ENCODE measurements around the gene CHST6.
"Not testable (repeated sequence)": the region's sequence is repeated elsewhere in the genome, so short reads cannot be mapped to it uniquely, and the experiment has no call there.

Gene CHST6

DNA sequence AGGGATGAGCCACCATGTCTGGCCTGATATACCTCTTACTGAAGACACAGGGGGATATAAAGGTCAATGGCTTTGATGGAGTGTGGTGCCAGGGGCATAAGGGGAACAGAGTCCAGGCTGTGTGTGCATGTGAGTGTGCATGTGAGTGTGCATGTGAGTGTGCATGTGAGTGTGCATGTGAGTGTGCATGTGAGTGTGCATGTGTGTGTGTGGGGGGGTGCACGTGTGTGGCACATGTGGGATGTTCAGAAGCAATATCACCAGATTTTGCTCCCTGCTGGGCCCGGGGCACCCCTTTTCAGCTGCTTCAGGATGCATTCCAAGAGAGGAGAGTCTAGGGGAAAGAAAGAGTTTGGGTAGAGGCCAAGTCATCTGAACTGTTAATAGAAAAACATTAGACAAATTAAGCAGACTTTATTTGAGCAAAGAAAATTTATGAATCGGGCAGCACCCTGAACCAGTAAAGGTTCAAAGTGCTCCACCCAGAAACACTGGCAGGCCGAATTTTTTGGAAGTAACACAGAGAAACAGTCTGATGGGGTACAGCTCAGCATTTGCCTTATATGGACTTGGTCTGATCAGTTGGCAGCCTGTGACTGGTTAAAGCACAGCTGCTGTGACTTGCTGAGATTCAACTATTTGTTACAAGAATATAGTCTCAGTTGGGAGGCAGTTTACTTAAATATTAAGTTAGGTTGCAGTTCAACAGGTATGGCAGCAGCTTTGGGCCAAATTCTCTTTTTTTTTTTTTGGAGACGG, 31.0 kb upstream of the CHST6 start:
- no peaks in the 10 kb centered on the region for H3K36me3 ChIP-seq (ENCODE audit: insufficient read depth, low read length)
- no peak overlapping the region for H3K9ac ChIP-seq (ENCODE audit: low read depth, low read length)
- H3K4me1 ChIP-seq (ENCODE audit: insufficient read depth, low read length) = no peaks in the 10 kb centered on the region
- H3K9me3 ChIP-seq (ENCODE audit: control insufficient read depth, insufficient read depth, low read length) = no peaks in the 10 kb centered on the region

DNA sequence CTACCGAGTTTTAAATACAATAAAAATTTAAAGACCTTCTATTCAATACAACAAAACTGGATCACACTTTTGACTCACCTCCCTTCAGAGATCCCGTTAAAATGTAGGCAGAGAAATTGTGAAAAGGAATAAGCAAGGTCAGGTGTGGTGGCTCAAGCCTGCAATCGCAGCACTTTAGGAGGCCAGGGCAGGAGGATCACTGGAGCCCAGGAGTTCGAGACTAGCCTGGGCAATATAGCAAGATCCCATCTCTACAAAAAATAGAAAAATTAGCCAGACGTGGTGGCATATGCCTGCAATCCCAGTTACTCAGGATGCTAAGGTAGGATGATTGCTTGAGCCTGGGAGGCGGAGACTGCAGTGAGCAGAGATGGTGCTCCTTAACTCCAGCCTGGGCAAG, 23.9 kb upstream of the CHST6 start:
- no peak overlapping the region for H3K9ac ChIP-seq (ENCODE audit: low read depth, low read length)
- no peaks in the 10 kb centered on the region for H3K4me1 ChIP-seq (ENCODE audit: insufficient read depth, low read length)
- H3K36me3 ChIP-seq (ENCODE audit: insufficient read depth, low read length) = no peaks in the 10 kb centered on the region
- no peaks in the 10 kb centered on the region for H3K9me3 ChIP-seq (ENCODE audit: control insufficient read depth, insufficient read depth, low read length)

DNA sequence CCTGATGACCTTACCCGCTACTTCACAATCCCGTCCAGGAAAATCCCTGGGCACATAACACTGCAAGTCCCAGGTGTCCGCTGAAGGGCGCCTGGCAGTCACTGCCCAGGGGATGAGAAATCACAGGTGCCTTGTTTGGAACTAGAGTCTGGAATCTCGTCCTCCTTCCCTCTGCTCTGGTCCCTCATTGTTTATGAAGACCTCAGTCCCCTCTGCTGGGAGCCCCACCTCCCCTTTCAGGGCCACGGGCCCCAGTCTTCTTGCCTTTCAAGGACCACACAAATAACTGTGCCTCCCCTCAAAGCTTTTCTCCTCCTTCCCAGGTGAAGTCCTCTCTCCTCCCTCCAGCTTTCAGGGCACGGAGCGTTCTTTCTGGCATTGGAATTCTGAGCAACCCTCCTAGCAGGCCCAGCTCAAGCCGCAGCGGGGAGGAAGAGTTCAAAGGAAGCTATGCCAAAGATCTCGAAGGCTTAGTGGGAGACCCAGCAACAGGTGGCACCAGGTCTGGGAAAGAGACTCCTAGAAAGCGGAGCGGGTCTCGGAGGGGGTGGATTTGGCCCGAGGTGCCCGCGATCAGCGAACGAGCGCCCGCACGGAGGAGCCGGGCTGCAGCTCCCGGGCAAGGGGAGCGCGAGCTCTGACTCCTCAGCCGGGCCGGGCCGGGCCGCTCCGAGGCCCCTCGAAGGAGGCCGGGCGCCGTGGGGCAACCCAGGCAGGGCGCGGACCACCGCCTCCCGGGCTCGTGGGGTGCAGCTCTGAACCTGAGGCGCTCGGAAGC, 21.1 kb upstream of the CHST6 start:
- H3K9me3 ChIP-seq (ENCODE audit: control insufficient read depth, insufficient read depth, low read length); H3K4me1 ChIP-seq (ENCODE audit: insufficient read depth, low read length); H3K36me3 ChIP-seq (ENCODE audit: insufficient read depth, low read length): not testable (repeated sequence)
- peak overlapping the region; percentile 91 for H3K9ac ChIP-seq (ENCODE audit: low read depth, low read length)

DNA sequence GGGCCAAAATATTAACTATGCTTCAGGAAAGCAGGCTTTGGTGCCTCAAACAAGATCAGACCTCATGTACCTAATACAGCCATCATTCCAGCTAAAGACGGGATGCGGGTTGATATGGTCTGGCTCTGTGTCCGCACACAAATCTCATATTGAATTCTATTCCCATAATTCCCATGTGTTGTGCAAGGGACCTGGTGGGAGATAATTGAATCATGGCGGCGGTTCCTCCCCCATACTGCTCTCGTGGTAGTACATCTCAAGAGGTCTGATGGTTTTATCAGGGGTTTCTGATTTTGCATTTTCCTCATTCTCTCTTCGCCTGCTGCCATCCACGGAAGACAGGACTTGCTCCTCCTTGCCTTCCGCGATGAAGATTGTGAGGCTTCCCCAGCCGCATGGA, 19.1 kb upstream of the CHST6 start:
- Histone ChIP-seq H3K9me3 (ENCODE audit: control insufficient read depth, insufficient read depth, low read length) (no peaks in the 10 kb centered on the region), H3K9ac (ENCODE audit: low read depth, low read length) (no peak overlapping the region), H3K4me1 (ENCODE audit: insufficient read depth, low read length) (peaks cover 3% of the 10 kb centered on the region; the same call in 1 of the 2 replicates), H3K36me3 (ENCODE audit: insufficient read depth, low read length) (no peaks in the 10 kb centered on the region)

DNA sequence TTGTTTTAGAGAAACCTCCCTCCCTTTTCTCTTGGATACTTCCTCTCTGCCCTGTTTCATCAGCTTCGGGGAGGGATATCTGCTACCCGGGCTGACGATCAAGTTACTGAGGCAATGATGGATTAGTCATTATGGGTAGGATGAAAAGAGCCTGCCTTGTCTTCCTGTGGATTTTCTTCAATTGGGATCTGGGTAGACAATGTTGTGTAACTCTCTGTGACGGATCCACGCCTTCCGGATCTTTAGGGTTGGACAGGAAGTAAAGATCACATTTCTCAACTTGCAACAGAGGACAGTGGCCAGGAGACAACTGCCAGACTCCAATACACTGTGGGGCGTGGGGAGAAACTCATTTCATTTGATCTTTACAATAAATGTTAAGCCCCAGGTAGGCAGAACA, 11.3 kb upstream of the CHST6 start:
- H3K36me3 ChIP-seq (ENCODE audit: insufficient read depth, low read length) = no peaks in the 10 kb centered on the region
- no peaks in the 10 kb centered on the region for H3K9me3 ChIP-seq (ENCODE audit: control insufficient read depth, insufficient read depth, low read length)
- peaks cover 3% of the 10 kb centered on the region; the same call in 1 of the 2 replicates for H3K4me1 ChIP-seq (ENCODE audit: insufficient read depth, low read length)
- H3K9ac ChIP-seq (ENCODE audit: low read depth, low read length) = no peak overlapping the region

DNA sequence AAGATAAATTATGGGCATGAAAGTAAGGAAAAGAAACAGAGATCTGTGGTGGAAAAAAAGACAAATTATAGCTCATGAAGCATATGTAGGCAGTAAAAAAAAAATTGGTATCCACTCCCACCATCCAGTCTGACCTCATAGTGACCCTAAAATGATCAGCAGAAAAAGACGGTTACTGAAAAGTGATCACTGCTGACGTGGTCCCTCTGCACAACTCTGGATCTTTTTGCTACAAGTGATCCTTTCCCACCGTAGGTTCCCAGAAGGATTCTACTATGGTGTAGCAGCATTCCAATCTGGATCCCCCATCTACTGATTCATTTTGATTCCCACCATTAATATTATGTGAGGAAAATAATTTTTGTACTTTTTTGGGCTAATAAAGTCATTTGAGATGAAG, 10.9 kb upstream of the CHST6 start:
- no peaks in the 10 kb centered on the region for H3K9me3 ChIP-seq (ENCODE audit: control insufficient read depth, insufficient read depth, low read length)
- no peak overlapping the region for H3K9ac ChIP-seq (ENCODE audit: low read depth, low read length)
- H3K4me1 ChIP-seq (ENCODE audit: insufficient read depth, low read length) = peaks cover 3% of the 10 kb centered on the region; the same call in 1 of the 2 replicates
- H3K36me3 ChIP-seq (ENCODE audit: insufficient read depth, low read length) = no peaks in the 10 kb centered on the region

DNA sequence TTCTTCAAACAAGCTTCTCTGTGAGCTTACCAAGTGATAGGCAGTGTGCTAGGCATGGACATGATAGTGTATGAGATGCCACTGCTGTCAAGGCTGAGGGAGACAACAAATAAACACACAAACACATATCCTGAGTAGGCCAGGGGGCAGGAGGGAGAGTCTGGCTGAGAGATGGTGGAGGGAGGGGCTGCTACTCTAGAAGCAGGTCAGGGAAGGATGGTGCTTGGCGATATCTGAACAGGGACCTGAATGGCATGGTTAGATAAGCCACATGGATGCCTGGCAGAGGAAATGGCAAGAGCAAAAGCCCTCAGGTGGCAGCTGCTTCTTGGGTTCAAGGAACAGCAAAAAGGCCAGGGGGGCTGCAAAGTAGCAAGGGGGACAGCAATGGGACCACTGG, 8.6 kb upstream of the CHST6 start:
- H3K36me3 ChIP-seq (ENCODE audit: insufficient read depth, low read length) = no peaks in the 10 kb centered on the region
- H3K9me3 ChIP-seq (ENCODE audit: control insufficient read depth, insufficient read depth, low read length) = no peaks in the 10 kb centered on the region
- H3K9ac ChIP-seq (ENCODE audit: low read depth, low read length) = no peak overlapping the region
- H3K4me1 ChIP-seq (ENCODE audit: insufficient read depth, low read length) = no peaks in the 10 kb centered on the region

DNA sequence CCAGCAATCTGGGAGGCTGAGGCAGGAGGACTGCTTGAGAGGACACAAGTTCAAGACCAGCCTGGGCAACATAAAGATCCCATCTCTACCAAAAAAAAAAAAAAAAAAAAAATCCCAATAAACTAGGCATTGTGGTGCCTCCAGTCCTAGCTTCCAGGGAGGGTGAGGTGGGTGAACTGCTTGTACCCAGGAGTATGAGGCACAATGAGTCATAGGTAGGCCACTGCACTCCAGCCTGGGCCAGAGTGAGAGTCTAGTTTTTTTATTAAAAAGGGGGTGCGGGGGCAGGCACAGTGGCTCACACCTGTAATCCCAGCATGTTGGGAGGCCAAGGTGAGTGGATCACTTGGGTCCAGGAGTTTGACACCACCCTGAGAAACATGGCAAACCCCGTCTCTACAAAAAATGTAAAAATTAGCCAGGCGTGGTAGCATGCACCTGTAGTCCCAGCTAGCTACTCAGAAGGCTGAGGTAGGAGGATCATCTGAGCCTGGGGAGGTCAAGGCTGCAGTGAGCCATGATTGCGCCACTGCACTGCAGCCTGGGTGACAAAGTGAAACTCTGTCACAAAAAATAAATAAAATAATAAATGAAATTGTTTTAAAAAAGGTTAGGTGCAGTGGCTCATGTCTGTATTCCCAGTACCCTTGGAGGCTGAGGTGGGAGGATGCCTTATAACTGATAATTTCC, 7.8 kb upstream of the CHST6 start:
- Histone ChIP-seq H3K36me3 (ENCODE audit: insufficient read depth, low read length) (no peaks in the 10 kb centered on the region), H3K9me3 (ENCODE audit: control insufficient read depth, insufficient read depth, low read length) (no peaks in the 10 kb centered on the region), H3K9ac (ENCODE audit: low read depth, low read length) (no peak overlapping the region), H3K4me1 (ENCODE audit: insufficient read depth, low read length) (no peaks in the 10 kb centered on the region)

DNA sequence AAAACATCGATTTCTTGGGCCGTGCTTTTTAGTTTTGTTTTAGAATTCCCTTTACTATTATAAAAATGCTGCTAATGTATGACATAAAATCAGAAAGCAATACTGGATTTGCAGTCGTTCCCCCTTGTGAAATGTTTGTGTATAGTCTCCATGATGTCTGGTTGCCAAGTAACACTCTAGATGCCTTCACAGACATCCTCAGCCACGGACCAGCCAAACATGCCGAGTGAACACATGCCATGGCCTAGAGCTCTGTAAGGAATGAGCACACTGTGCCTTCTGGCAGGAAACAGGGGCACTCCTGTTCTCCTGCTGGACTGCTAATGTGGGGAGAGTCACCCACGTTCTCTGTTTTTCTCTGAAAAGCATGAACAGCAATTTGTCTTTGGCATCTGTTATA, 6.6 kb upstream of the CHST6 start:
- not testable (repeated sequence) for H3K9me3 ChIP-seq (ENCODE audit: control insufficient read depth, insufficient read depth, low read length); H3K36me3 ChIP-seq (ENCODE audit: insufficient read depth, low read length); H3K9ac ChIP-seq (ENCODE audit: low read depth, low read length); H3K4me1 ChIP-seq (ENCODE audit: insufficient read depth, low read length)

DNA sequence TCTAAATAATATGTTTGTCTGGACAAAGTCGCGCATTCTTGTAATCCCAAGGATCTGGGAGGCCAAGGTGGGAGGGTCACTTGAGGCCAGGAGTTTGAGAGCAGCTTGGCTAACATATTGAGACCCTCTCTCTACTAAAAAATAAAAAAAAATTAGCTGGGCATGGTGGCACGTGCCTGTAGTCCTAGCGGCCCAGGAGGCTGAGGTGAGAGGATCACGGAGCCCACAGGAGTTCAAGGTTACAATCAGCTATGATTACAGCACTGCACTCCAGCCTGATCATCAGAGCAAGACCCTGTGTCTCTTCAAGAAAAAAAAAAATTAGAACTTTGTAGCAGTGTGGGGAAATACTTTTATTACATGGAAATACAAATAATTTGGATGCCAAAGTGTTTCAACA, 6.1 kb upstream of the CHST6 start:
- H3K36me3 ChIP-seq (ENCODE audit: insufficient read depth, low read length) = no peaks in the 10 kb centered on the region
- no peaks in the 10 kb centered on the region for H3K9me3 ChIP-seq (ENCODE audit: control insufficient read depth, insufficient read depth, low read length)
- H3K9ac ChIP-seq (ENCODE audit: low read depth, low read length) = no peak overlapping the region
- no peaks in the 10 kb centered on the region for H3K4me1 ChIP-seq (ENCODE audit: insufficient read depth, low read length)

DNA sequence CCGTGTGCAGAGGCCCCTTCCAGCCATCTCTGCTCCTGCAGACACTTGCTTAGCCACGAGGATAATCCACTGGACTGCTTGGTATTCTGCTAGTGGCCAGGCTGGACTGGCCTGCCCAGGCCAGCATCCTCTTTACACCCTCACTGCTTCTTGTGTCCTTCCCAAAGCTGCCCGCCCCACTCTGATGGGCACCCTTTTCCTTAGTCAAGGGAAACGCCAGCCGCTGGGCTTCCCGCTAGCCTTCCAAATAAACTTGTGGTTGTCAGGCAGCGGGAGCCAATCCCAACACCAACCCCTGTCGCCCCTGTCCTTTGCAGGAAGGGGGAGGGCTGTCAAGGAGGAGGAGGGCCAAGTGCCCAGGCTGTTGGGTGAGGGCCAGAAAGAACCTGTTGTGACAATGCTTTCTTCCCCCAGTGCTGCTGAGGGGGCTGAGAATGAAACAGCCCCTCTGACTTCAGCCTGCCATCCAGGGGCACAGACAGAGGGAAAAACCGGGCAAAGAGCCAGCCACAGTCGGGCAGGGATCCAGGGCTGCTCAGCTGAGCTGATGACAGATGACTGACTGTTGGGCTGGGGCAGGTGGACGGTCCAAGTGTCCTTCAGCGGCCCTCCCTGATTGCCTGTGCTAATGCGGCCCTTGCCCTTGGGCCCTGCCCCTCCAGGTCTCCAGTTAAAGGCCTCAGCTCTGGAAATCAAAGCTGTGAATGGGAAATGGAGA, 3.5 kb upstream of the CHST6 start:
- not testable (repeated sequence) for H3K36me3 ChIP-seq (ENCODE audit: insufficient read depth, low read length); H3K9me3 ChIP-seq (ENCODE audit: control insufficient read depth, insufficient read depth, low read length); H3K9ac ChIP-seq (ENCODE audit: low read depth, low read length); H3K4me1 ChIP-seq (ENCODE audit: insufficient read depth, low read length)

DNA sequence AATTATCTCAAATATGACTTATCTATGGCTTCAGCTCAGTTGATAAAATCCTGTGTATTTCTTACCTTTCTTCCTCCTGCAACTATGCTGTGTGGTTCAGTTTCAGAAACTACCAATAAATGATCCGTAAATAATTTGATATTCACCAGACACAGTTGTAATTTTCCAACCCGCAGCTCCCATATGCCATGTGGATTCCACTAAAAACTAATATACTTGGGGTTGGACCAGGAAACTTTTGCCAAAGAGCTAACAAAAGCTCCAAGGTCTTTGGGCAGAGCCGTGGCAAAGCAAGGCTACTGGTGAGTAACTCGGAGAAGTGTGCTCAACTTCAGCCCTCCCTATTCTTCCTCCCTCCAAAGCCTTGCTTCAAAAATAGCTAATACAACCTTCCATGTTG, 2.3 kb upstream of the CHST6 start:
- Histone ChIP-seq H3K4me1 (ENCODE audit: insufficient read depth, low read length) (peaks cover 3% of the 10 kb centered on the region; the same call in 1 of the 2 replicates), H3K9me3 (ENCODE audit: control insufficient read depth, insufficient read depth, low read length) (no peaks in the 10 kb centered on the region), H3K9ac (ENCODE audit: low read depth, low read length) (no peak overlapping the region), H3K36me3 (ENCODE audit: insufficient read depth, low read length) (no peaks in the 10 kb centered on the region)

DNA sequence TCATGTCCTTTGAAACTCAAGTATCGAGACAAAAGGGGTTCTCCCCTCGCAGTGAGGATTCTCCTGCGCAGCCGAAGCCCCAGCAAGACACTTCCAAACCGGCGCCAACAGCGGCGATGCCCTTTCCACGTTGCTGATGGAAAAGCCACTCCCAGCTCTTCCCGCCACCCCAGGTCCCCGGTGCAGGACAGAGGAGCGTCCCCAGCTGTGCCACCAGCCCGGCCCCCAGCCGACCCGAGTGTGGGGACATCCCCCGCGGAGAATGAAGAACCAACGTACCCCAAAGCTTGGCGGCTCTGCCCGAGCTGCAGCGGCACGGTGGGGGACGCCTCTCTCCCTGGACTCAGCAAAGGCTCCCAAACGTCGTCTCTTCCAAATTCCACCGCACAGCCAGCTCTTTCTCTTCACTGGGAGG, 573 bp downstream of the CHST6 start:
- H3K9ac ChIP-seq (ENCODE audit: low read depth, low read length) = peak overlapping the region; percentile 71
- peaks cover 6% of the 10 kb centered on the region; the same call in 1 of the 2 replicates for H3K4me1 ChIP-seq (ENCODE audit: insufficient read depth, low read length)
- no peaks in the 10 kb centered on the region for H3K9me3 ChIP-seq (ENCODE audit: control insufficient read depth, insufficient read depth, low read length)
- H3K36me3 ChIP-seq (ENCODE audit: insufficient read depth, low read length) = no peaks in the 10 kb centered on the region

DNA sequence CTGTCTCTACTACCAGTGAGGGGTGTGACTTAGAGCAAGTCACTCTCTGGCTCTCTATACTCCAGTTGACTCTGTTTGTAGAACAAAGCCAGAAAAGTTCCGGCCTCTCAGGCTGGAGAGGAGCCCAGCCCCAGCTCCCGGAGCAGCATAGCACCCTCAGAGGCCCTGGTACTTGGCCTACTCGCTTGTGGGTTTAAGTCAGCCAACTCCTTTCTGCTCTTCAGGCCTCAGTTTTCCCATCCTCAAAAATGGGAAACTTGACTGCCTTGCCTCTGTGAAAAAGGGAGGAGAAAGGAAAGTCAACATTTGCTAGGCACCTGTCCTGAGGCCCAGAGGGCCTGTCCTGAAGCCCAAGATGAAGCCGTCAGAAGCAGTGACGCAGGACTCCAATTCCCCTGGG, 1.1 kb downstream of the CHST6 start:
- Histone ChIP-seq H3K9ac (ENCODE audit: low read depth, low read length) (peak overlapping the region; percentile 71), H3K4me1 (ENCODE audit: insufficient read depth, low read length) (peaks cover 6% of the 10 kb centered on the region; the same call in 1 of the 2 replicates), H3K9me3 (ENCODE audit: control insufficient read depth, insufficient read depth, low read length) (no peaks in the 10 kb centered on the region), H3K36me3 (ENCODE audit: insufficient read depth, low read length) (no peaks in the 10 kb centered on the region)

Measured in ES-I3 (cell line).